ENCODE data around the gene PFN3.

DNA sequence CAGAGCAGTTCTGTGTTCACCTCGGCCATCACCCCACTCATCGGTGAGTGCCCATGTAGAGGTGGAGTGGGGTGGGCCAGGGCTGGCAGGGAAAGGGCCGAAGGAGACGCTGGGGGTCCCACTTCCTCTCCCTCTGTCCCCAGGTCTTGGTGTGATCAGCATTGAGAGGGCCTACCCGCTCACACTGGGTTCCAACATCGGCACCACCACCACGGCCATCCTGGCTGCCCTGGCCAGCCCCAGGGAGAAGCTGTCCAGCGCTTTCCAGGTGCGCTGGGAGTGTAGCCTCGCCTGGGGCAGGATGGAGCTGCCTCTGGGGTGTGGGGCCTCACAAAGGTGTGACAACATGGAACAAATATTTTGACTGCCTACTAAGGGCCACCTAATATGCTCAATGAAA, 3.7 kb downstream of the PFN3 start:
- TF ChIP-seq, protein P1, sequence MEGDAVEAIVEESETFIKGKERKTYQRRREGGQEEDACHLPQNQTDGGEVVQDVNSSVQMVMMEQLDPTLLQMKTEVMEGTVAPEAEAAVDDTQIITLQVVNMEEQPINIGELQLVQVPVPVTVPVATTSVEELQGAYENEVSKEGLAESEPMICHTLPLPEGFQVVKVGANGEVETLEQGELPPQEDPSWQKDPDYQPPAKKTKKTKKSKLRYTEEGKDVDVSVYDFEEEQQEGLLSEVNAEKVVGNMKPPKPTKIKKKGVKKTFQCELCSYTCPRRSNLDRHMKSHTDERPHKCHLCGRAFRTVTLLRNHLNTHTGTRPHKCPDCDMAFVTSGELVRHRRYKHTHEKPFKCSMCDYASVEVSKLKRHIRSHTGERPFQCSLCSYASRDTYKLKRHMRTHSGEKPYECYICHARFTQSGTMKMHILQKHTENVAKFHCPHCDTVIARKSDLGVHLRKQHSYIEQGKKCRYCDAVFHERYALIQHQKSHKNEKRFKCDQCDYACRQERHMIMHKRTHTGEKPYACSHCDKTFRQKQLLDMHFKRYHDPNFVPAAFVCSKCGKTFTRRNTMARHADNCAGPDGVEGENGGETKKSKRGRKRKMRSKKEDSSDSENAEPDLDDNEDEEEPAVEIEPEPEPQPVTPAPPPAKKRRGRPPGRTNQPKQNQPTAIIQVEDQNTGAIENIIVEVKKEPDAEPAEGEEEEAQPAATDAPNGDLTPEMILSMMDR (IDR thresholded peaks at IDR 0.05; ENCODE audit: low read depth, low read length): no peak
- TF ChIP-seq EZH2phosphoT487 (IDR thresholded peaks at IDR 0.05; ENCODE audit: low read depth): no peak

Measured in OCI-LY3 (cell line).